Measurements from ENCODE around the gene ARHGEF25. TPM values are rescaled to one million over a fixed set of nuclear protein-coding genes. Genes with fewer than 3 reads are reported as not detected.
"Not testable (repeated sequence)": the region's sequence is repeated elsewhere in the genome, so short reads cannot be mapped to it uniquely, and the experiment has no call there.

ARHGEF25 gene
- total RNA-seq, 1 donor from 2014 or later, result 16.8 TPM

DNA sequence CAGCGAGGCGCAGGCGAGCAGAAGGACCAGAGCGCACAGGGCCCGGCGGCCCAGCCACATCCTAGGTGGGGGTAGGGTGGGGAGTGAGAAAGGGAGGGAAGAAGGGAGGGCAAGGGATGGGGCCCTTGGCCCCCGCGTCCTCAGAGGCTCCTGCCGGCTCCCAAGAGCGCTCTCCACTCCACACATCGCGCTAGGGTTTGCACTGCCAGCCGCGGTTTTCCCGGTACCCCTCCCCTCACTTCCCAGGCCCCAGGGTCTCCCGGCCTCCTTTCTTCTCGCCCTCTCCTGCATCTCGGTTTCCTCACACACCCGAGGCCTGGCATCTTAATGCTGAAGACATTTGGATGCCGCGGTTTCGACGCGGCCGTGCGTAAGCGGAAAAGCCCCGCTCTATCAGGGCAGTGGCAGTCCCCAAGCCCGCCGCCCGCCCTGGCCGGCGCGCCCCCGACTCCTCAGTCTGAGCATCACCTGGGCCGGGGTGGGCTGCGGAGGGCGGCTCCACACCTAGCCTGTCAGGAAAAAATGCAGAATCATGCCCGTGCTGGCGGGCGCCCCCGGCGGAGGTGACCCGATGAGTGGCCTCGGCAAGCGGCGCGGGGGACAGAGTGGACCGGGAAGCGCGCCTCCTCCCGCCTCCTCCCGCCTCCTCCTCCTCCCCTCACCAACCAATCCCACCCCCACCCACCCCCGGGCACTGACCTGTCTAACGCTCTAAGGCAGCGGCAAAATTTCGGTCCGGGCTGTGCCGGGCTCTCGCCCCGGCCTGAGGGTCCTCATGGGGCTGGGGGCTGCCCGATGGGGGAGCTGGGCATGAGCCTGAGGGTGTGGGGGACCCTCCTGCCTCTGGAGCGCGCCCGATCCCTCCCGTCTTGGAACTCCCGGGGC is 21.1 kb downstream of the ARHGEF25 start:
- Mint-ChIP-seq H3K36me3 (ENCODE audit: low read depth, unreplicated experiment) (no peaks in the 10 kb centered on the region), H3K27me3 (ENCODE audit: low read depth, unreplicated experiment) (peaks cover 55% of the 10 kb centered on the region), H3K27ac (ENCODE audit: unreplicated experiment) (no peak overlapping the region), H3K9me3 (ENCODE audit: unreplicated experiment) (peaks cover 2% of the 10 kb centered on the region), H3K4me3 (ENCODE audit: unreplicated experiment) (peak overlapping the region; percentile 66), H3K4me1 (ENCODE audit: low read depth, unreplicated experiment) (no peaks in the 10 kb centered on the region)
- Histone ChIP-seq H3K79me2 (ENCODE audit: insufficient read depth, low read length) (no peaks in the 10 kb centered on the region), H3K4me3 (ENCODE audit: insufficient read depth, low read depth, low read length) (peak overlapping the region; percentile 62), H3K9ac (ENCODE audit: low read length) (peak overlapping the region; percentile 60), H2AFZ (ENCODE audit: low read depth, low read length) (peak overlapping the region; percentile 83), H4K20me1 (ENCODE audit: insufficient read depth, low read length) (no peaks in the 10 kb centered on the region), H3K36me3 (ENCODE audit: insufficient read depth, low read length) (no peaks in the 10 kb centered on the region), H3K4me1 (ENCODE audit: insufficient read depth, low read length) (peaks cover 5% of the 10 kb centered on the region), H3K9me3 (ENCODE audit: insufficient read depth, low read depth, low read length) (no peaks in the 10 kb centered on the region), H3K27me3 (ENCODE audit: insufficient read depth, low read length) (peaks cover 34% of the 10 kb centered on the region), H3K4me2 (ENCODE audit: low read length) (peak overlapping the region; percentile 91), H3K27ac (ENCODE audit: low read depth, low read length) (no peak overlapping the region)
- TF ChIP-seq, protein P1, sequence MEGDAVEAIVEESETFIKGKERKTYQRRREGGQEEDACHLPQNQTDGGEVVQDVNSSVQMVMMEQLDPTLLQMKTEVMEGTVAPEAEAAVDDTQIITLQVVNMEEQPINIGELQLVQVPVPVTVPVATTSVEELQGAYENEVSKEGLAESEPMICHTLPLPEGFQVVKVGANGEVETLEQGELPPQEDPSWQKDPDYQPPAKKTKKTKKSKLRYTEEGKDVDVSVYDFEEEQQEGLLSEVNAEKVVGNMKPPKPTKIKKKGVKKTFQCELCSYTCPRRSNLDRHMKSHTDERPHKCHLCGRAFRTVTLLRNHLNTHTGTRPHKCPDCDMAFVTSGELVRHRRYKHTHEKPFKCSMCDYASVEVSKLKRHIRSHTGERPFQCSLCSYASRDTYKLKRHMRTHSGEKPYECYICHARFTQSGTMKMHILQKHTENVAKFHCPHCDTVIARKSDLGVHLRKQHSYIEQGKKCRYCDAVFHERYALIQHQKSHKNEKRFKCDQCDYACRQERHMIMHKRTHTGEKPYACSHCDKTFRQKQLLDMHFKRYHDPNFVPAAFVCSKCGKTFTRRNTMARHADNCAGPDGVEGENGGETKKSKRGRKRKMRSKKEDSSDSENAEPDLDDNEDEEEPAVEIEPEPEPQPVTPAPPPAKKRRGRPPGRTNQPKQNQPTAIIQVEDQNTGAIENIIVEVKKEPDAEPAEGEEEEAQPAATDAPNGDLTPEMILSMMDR (IDR thresholded peaks at IDR 0.05; ENCODE audit: insufficient read depth, low read depth, low read length), result no peak
- TF ChIP-seq EZH2 (IDR thresholded peaks at IDR 0.05; ENCODE audit: insufficient read depth, low read length), result peak; percentile 73
- no peak for FAIRE-seq
- DNase-seq (ENCODE audit: low read depth), result no peak

DNA sequence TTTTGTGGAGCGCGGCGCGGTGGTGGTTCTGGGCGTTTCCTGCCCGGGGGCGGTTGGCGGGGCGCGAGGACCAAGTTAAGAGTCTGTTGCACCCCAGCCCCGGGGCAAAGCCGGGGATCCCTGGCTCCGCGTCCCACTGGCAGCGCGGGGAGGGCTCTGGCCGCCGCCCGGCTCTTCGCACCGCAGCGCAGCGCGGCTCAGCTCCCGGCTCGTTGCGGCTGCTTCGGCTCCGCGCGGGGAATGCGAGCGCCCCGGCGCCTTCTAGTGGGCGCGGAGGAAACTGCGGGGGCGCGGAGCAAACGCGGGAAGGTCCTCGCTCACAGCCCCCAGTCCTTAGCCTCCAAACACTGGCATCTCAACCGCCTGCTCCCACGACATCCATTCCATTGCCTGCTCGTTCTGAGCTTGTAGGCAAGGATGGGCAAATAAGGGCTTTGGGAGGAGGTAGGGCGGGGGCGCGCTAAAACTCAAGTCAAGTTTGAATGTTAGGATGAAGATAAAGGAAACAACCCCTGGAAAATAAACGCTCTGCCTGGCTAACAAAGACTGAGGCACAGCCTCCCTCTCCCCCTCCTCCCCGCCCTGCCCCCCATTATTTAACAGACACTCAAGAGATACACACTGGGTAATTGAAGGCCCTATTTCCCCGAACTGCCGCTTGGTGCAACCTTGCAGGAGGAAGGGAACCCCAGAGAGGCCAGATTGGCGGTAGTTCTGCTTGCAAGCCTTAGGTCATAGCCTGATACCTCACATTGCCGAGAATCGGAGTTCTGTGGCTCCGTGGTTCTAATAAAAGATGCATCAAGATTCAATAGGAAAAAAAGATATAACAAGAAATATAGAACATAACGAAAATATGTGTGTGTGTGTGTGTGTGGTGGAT is 22.0 kb downstream of the ARHGEF25 start, which contains the start of gene B4GALNT1:
Gene B4GALNT1 (minus strand): TSS at position 244 of the 883 bp plus-strand sequence. CDS start 1,069 bp downstream, outside the sequence.
- DNase-seq (ENCODE audit: low read depth) (no peak), FAIRE-seq (no peak)
- Histone ChIP-seq H2AFZ (ENCODE audit: low read depth, low read length) (peak within 1 kb of the TSS; percentile 83), H3K27me3 (ENCODE audit: insufficient read depth, low read length) (peaks cover 28% of the 10 kb centered on the region), H3K9me3 (ENCODE audit: insufficient read depth, low read depth, low read length) (no peaks in the 10 kb centered on the region), H3K36me3 (ENCODE audit: insufficient read depth, low read length) (no peaks in the 10 kb centered on the region), H3K9ac (ENCODE audit: low read length) (peak within 1 kb of the TSS; percentile 60), H4K20me1 (ENCODE audit: insufficient read depth, low read length) (no peaks in the 10 kb centered on the region), H3K4me3 (ENCODE audit: insufficient read depth, low read depth, low read length) (peak within 1 kb of the TSS; percentile 62), H3K27ac (ENCODE audit: low read depth, low read length) (no peak within 1 kb of the TSS), H3K4me1 (ENCODE audit: insufficient read depth, low read length) (peaks cover 5% of the 10 kb centered on the region), H3K4me2 (ENCODE audit: low read length) (peak within 1 kb of the TSS; percentile 91), H3K79me2 (ENCODE audit: insufficient read depth, low read length) (no peaks in the 10 kb centered on the region)
- Mint-ChIP-seq H3K4me1 (ENCODE audit: low read depth, unreplicated experiment) (no peaks in the 10 kb centered on the region), H3K36me3 (ENCODE audit: low read depth, unreplicated experiment) (no peaks in the 10 kb centered on the region), H3K27ac (ENCODE audit: unreplicated experiment) (no peak within 1 kb of the TSS), H3K27me3 (ENCODE audit: low read depth, unreplicated experiment) (peaks cover 50% of the 10 kb centered on the region), H3K4me3 (ENCODE audit: unreplicated experiment) (peak within 1 kb of the TSS; percentile 70), H3K9me3 (ENCODE audit: unreplicated experiment) (peaks cover 2% of the 10 kb centered on the region)
- TF ChIP-seq EZH2 (IDR thresholded peaks at IDR 0.05; ENCODE audit: insufficient read depth, low read length), result no peak
- TF ChIP-seq, protein P1 (IDR thresholded peaks at IDR 0.05; ENCODE audit: insufficient read depth, low read depth, low read length), result peak; percentile 49

DNA sequence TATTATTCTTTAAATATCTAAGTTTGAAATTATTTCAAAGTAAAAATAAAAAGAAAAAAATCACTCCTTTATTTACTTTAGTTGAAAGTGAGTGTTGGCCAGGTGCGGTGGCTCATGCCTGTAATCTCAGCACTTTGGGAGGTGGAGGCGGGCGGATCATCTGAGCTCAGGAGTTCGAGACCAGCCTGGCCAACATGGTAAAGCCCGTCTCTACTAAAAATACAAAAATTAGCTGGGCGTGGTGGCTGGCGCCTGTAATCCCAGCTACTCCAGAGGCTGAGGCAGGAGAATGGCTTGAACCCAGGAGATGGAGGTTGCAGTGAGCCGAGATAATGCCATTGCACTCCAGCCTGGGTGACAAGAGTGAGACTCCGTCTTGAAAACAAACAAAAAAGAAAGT is 25.5 kb downstream of the ARHGEF25 start:
- H3K36me3 ChIP-seq (ENCODE audit: insufficient read depth, low read length); H3K27ac Mint-ChIP-seq (ENCODE audit: unreplicated experiment); H3K9ac ChIP-seq (ENCODE audit: low read length); H2AFZ ChIP-seq (ENCODE audit: low read depth, low read length); FAIRE-seq; H3K4me1 Mint-ChIP-seq (ENCODE audit: low read depth, unreplicated experiment); H4K20me1 ChIP-seq (ENCODE audit: insufficient read depth, low read length); H3K36me3 Mint-ChIP-seq (ENCODE audit: low read depth, unreplicated experiment); H3K4me2 ChIP-seq (ENCODE audit: low read length); H3K4me1 ChIP-seq (ENCODE audit: insufficient read depth, low read length); H3K4me3 Mint-ChIP-seq (ENCODE audit: unreplicated experiment); H3K4me3 ChIP-seq (ENCODE audit: insufficient read depth, low read depth, low read length); H3K9me3 Mint-ChIP-seq (ENCODE audit: unreplicated experiment); H3K79me2 ChIP-seq (ENCODE audit: insufficient read depth, low read length); H3K27ac ChIP-seq (ENCODE audit: low read depth, low read length); DNase-seq (ENCODE audit: low read depth); H3K9me3 ChIP-seq (ENCODE audit: insufficient read depth, low read depth, low read length): not testable (repeated sequence)
- peaks cover 39% of the 10 kb centered on the region for H3K27me3 Mint-ChIP-seq (ENCODE audit: low read depth, unreplicated experiment)
- peaks cover 16% of the 10 kb centered on the region for H3K27me3 ChIP-seq (ENCODE audit: insufficient read depth, low read length)
